ENCODE results near the gene PLAGL2. TPM values are rescaled to one million over a fixed set of nuclear protein-coding genes. Genes with fewer than 3 reads are reported as not detected.
"Not testable (repeated sequence)": the region's sequence is repeated elsewhere in the genome, so short reads cannot be mapped to it uniquely, and the experiment has no call there.

Gene PLAGL2
- total RNA-seq, 1 donor from 2014 or later: 2.0 TPM

- DNase-seq (ENCODE audit: low read depth, low spot score): no peak
These were observed 22.5 kb downstream of the PLAGL2 start for GRCh38 chr20:32184961-32185603.

GRCh38 chr20:32183947-32184635 is 23.5 kb downstream of the PLAGL2 start:
- no peak for DNase-seq (ENCODE audit: low read depth, low spot score)

GRCh38 chr20:32181606-32182005 is 25.9 kb downstream of the PLAGL2 start:
- DNase-seq (ENCODE audit: low read depth, low spot score): no peak

GRCh38 chr20:32179934-32180333 is 27.6 kb downstream of the PLAGL2 start:
- no peak for DNase-seq (ENCODE audit: low read depth, low spot score)

GRCh38 chr20:32179515-32179914 is 28.0 kb downstream of the PLAGL2 start:
- DNase-seq (ENCODE audit: low read depth, low spot score): no peak

- DNase-seq (ENCODE audit: low read depth, low spot score): not testable (repeated sequence)
These were observed 29.8 kb downstream of the PLAGL2 start for GRCh38 chr20:32177696-32178095.

- DNase-seq (ENCODE audit: low read depth, low spot score): no peak
These were observed 39.2 kb downstream of the PLAGL2 start for GRCh38 chr20:32168184-32168910.

GRCh38 chr20:32167552-32167951 is 40.0 kb downstream of the PLAGL2 start:
- no peak for DNase-seq (ENCODE audit: low read depth, low spot score)

- DNase-seq (ENCODE audit: low read depth, low spot score): no peak
These were observed 41.6 kb downstream of the PLAGL2 start for GRCh38 chr20:32165836-32166545.

- no peak for DNase-seq (ENCODE audit: low read depth, low spot score)
These were observed 42.4 kb downstream of the PLAGL2 start for GRCh38 chr20:32164984-32165735.

- DNase-seq (ENCODE audit: low read depth, low spot score): no peak
These were observed 43.6 kb downstream of the PLAGL2 start for GRCh38 chr20:32163951-32164350.

- DNase-seq (ENCODE audit: low read depth, low spot score): no peak
These were observed 45.2 kb downstream of the PLAGL2 start for GRCh38 chr20:32162351-32162750.

GRCh38 chr20:32160341-32160740 is 47.2 kb downstream of the PLAGL2 start:
- DNase-seq (ENCODE audit: low read depth, low spot score): no peak

- no peak for DNase-seq (ENCODE audit: low read depth, low spot score)
These were observed 47.7 kb downstream of the PLAGL2 start for GRCh38 chr20:32159766-32160221.

GRCh38 chr20:32158943-32159660 is 48.4 kb downstream of the PLAGL2 start:
- no peak for DNase-seq (ENCODE audit: low read depth, low spot score)

GRCh38 chr20:32158351-32158750 is 49.2 kb downstream of the PLAGL2 start:
- DNase-seq (ENCODE audit: low read depth, low spot score): no peak

- DNase-seq (ENCODE audit: low read depth, low spot score): no peak
These were observed 49.9 kb downstream of the PLAGL2 start for GRCh38 chr20:32157611-32158010.

GRCh38 chr20:32155017-32155981 is 52.2 kb downstream of the PLAGL2 start:
- peak; percentile 57 for DNase-seq (ENCODE audit: low read depth, low spot score)

GRCh38 chr20:32153771-32154170 is 53.8 kb downstream of the PLAGL2 start:
- no peak for DNase-seq (ENCODE audit: low read depth, low spot score)

Data from pulmonary artery endothelial cell (primary cell).